Inflammatory macrophage treated with lipopolysaccharide for 4 hours (primary cell): ENCODE results near the gene XRCC3.
"Not testable (repeated sequence)": the region's sequence is repeated elsewhere in the genome, so short reads cannot be mapped to it uniquely, and the experiment has no call there.

Experiments
- DNase-seq: peaks from one replicate; pipeline ENCODE4 v3.0.0-alpha.2; 2020

XRCC3 gene

GRCh38 chr14:103705118-103705503 lies 10.1 kb downstream of the XRCC3 start:
- DNase-seq = no peak

- no peak for DNase-seq
Observed at GRCh38 chr14:103704708-103705107, 10.5 kb downstream of the XRCC3 start.

GRCh38 chr14:103703433-103704385 lies 11.5 kb downstream of the XRCC3 start:
- DNase-seq = no peak

DNA sequence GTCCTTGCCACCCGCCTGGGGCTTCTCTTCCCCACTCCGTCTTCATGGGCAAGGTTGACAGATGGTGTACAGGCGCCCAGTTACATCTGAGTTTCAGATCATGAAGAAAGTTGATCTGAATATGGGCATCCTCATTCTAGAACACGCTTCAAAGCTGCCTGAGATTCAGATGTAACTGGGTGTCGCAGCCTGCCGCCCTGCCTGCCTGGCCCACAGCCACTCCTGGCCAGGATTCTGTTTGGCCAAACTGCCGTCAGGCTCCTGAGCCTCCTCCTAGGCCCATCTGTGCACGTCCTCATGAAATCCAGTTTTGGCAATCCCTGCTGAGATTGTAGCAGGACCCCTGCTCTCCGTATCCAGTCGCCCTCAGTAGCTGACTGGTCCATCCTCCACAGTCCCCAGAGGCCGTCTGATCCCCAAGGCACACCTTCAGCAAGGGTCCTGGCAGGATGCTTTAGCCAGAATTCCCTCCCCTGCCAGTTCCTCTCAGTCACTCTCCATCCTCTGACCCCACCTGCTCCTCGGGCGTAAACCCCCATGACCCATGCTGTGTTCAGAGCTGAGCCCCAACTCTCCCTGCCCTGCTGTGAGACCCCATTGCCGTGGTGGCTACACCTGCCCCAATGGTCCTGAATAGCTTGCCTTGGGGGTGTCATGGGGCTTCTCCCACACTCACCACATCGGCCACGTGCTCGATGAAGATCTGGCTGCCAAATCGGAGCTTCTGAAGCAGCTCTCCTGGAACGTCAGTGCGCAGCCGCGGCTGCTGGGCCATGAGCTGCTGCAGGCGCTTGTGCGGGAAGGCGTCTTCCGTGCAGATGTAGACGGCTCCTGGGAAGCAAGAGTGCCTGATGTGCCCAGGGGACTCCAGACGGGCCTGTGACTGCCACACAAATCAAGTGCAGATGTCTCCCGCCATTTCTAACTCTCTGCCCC lies 12.5 kb downstream of the XRCC3 start:
- no peak for DNase-seq

GRCh38 chr14:103702095-103702494 lies 13.2 kb downstream of the XRCC3 start:
- DNase-seq = no peak

GRCh38 chr14:103700753-103701490 lies 14.3 kb downstream of the XRCC3 start:
- DNase-seq = no peak

- DNase-seq = no peak
Observed at GRCh38 chr14:103699901-103700752, 15.1 kb downstream of the XRCC3 start.

DNA sequence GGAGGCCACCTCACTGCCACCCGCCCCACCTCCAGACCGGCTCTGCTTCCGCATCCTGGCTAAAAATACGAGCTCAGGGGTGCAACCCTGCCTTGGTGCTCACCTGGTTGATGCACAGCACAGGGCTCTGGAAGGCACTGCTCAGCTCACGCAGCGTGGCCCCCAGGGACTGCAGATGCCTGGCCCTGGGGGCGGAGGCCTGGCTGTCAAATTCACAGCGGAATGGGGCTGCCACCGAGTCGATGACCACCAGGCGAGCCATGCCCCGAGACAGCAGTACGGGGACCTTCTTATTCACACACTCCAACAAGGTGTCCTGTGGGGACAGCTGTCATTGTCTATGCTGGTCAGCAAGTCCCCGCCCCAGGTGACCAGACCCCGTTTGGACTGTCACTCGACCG lies 16.0 kb downstream of the XRCC3 start:
- no peak for DNase-seq

- DNase-seq = no peak
Observed at GRCh38 chr14:103698380-103699260, 16.6 kb downstream of the XRCC3 start.

- no peak for DNase-seq
Observed at GRCh38 chr14:103697603-103698379, 17.5 kb downstream of the XRCC3 start.

- no peak for DNase-seq
Observed at GRCh38 chr14:103697206-103697602, 18.0 kb downstream of the XRCC3 start.

DNA sequence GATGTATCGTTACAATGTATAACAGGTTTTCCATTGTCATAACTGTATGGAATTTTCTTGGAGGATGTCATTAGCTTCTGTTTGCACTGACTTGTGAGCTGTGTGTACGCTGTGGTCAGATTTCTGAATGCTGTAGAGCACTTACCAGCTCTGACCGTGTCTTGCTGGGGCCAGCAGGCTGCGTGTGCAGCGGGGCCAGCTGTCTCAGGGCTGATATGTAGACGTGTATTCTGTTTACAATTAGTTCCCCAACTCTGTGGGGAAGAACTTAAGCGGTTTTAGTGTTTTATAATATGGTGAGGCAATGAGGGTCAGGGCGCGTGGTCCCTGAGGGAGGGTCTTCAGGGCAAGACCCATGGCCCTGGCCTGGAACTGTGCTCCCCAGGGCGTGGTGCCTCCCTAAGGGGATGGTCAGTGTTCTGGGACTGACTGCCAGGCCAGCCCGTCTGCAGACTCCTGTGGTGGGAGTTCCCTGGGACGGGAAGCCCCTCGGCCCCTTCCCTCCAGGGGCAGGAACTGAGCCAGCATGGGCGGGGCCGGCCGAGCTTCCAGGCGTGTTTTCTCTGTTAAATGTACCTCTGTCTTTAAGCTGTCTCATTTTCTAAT lies 18.7 kb downstream of the XRCC3 start:
- no peak for DNase-seq

GRCh38 chr14:103696070-103696402 lies 19.2 kb downstream of the XRCC3 start:
- no peak for DNase-seq

DNA sequence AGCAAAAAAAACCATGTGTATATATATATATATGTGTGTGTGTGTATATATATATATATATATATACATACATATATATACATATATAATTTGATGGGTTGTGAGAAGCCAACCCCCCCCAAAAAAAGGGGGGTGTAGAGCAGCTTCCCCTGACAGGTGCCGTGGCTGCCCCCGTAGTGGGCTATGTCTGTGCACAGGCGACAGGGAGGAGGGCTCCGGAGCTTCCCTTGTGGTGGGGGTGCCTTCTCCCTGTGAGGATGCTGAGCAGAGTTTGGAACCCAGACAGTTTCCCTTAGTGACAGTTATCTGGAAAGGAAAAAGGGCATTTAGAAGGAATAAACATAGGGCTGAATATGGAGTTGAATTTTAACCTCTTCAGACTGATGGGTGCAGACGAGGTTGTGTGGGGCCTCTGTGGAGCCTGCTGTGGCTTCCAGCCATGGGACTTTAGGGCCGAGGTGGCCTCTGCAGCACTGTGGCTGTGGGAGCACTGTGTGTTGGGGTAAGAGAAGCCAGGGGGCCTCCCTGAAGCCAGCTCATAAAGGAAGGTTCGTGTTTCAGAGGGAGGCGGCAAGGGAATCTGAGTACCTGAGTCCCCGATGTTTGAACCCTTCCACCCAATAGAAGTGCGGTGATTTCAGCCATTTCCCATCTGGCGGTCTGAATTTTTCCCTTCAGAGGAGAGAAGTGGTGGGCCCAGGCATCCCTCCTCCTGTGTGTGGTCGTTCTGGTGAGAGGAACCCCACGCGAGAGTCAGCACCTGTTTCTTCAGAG lies 19.8 kb downstream of the XRCC3 start:
- no peak for DNase-seq

GRCh38 chr14:103694572-103695026 lies 20.7 kb downstream of the XRCC3 start:
- no peak for DNase-seq

- no peak for DNase-seq
Observed at GRCh38 chr14:103693515-103693914, 21.7 kb downstream of the XRCC3 start.

GRCh38 chr14:103692871-103693270 lies 22.4 kb downstream of the XRCC3 start:
- no peak for DNase-seq

GRCh38 chr14:103692159-103692558 lies 23.1 kb downstream of the XRCC3 start:
- no peak for DNase-seq

DNA sequence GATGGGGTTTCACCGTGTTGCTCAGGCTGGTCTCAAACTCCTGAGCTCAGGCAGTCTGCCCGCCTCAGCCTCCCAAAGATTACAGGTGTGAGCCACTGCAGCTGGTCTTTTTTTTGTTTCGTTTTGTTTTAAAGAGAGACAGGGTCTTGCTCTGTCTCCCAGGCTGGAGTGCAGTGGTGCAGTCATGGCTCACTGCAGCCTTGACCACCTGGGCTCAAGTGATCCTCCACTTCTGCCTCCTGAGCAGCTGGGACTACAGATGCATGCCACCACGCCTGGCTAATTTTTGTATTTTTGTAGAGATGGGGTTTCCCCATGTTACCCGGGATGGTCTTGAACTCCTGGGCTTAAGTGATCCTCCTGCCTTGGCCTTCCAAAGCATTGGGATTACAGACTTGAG lies 23.6 kb downstream of the XRCC3 start:
- not testable (repeated sequence) for DNase-seq
